K562 (cell line): Measurements from ENCODE around the gene SFT2D2. TPM values are rescaled to one million over a fixed set of nuclear protein-coding genes. Genes with fewer than 3 reads are reported as not detected.

ENCODE experiments used
- ATAC-seq: fragments of 200-7000 bp; cut with Tn5 transposase; 3 replicates; pipeline ENCODE4 v1.9.1; 2020; ENCODE audit warnings: moderate library complexity
- BruUV-seq: library from RNA; stranded (reverse); fragments of 400-500 nt; replicated peaks from 2 replicates; lab custom pipeline; 2021; lab: Mats Ljungman, UMichigan
- CTCF ChIA-PET: fragments of 300-600 bp; formaldehyde crosslinking; extraction: SDS; loops from one replicate; lab custom pipeline; 2021; ENCODE audit warnings: low intra/inter-chr PET ratio; lab: Yijun Ruan, JAX
- POLR2A ChIA-PET: fragments of 300-600, 350-650 bp; sonication (Branson Sonifier 250); formaldehyde crosslinking; extraction: SDS; loops from one replicate; lab custom pipeline; 2021; ENCODE audit warnings: antibody characterized with exemption, inconsistent platforms; lab: Yijun Ruan, JAX
- DNase-seq, 4 experiments: peaks; one replicate each; pipeline versions ENCODE4 v3.0.0 to v3.0.0-alpha.2; 2011 to 2018; ENCODE audit warnings: low spot score in 3 of 4, mixed read lengths in 3 of 4; ENCODE audit errors: extremely low read depth in 1 of 4
- FAIRE-seq: peaks from 2 replicates; lab custom pipeline; 2011; peaks lifted over from hg19 to GRCh38; lab: Jason Lieb, UNC
- H2AFZ ChIP-seq: 2 replicates; pipeline ENCODE4 v1.6.0; 2011; ENCODE audit warnings: low read depth, low read length, control low read depth, inconsistent platforms
- H3K27ac ChIP-seq: fragments of 200-600 bp; 3 replicates; pipeline ENCODE4 v1.8.0; 2011; ENCODE audit warnings: low read depth, mild to moderate bottlenecking, control low read depth, inconsistent platforms, low read length, moderate library complexity, mixed read lengths; ENCODE audit errors: extremely low read depth
- H3K27me3 ChIP-seq, 2 experiments: fragments of 300-600 bp in 1 of 2; 2 replicates in 1 of 2; 3 replicates in 1 of 2; pipeline versions ENCODE4 v1.6.0 to v1.8.0; 2011; ENCODE audit warnings: inconsistent platforms in 2 of 2, low read length in 2 of 2, mild to moderate bottlenecking in 1 of 2, mixed read lengths in 1 of 2, moderate library complexity in 1 of 2; ENCODE audit not compliant: control insufficient read depth in 2 of 2, insufficient read depth in 2 of 2
- H3K36me3 ChIP-seq: fragments of 300-600 bp; 3 replicates; pipeline ENCODE4 v1.8.0; 2011; ENCODE audit warnings: mild to moderate bottlenecking, low read length, inconsistent platforms; ENCODE audit not compliant: control insufficient read depth, insufficient read depth
- H3K4me1 ChIP-seq, 2 experiments: fragments of 200-600 bp in 1 of 2; replicated peaks in 1 of 2; 2 replicates in 1 of 2; 3 replicates in 1 of 2; pipeline versions ENCODE4 v1.5.1 to v1.8.0; 2011; ENCODE audit warnings: inconsistent platforms in 2 of 2, low read length in 2 of 2, mild to moderate bottlenecking in 1 of 2, mixed read lengths in 1 of 2, moderate library complexity in 1 of 2; ENCODE audit not compliant: control insufficient read depth in 2 of 2, insufficient read depth in 2 of 2
- H3K4me2 ChIP-seq: 2 replicates; pipeline ENCODE4 v1.6.1; 2011; ENCODE audit warnings: low read length, control low read depth, inconsistent platforms, mixed read lengths; ENCODE audit not compliant: insufficient read depth
- H3K4me3 ChIP-seq: fragments of 200-600 bp; sonication (generic), shearing (Covaris generic); 2 replicates; pipeline ENCODE4 v1.5.1; 2016; ENCODE audit warnings: control low read depth, inconsistent platforms
- H3K79me2 ChIP-seq: fragments of 200-600 bp; 3 replicates; pipeline ENCODE4 v1.8.0; 2011; ENCODE audit warnings: low read length, inconsistent platforms; ENCODE audit not compliant: control insufficient read depth, insufficient read depth
- H3K9ac ChIP-seq, 2 experiments: 2 replicates each; pipeline versions ENCODE4 v1.6.0 to v1.6.1; 2011; ENCODE audit warnings: low read depth in 2 of 2, low read length in 2 of 2, control low read depth in 1 of 2, inconsistent platforms in 1 of 2, mild to moderate bottlenecking in 1 of 2, mixed read lengths in 1 of 2; ENCODE audit not compliant: insufficient read depth in 1 of 2
- H3K9me1 ChIP-seq: one replicate; pipeline ENCODE4 v1.6.0; 2011; ENCODE audit warnings: inconsistent platforms, mild to moderate bottlenecking, low read length, moderate library complexity; ENCODE audit not compliant: control insufficient read depth, insufficient read depth
- H3K9me3 ChIP-seq: replicated peaks from 2 replicates; pipeline ENCODE4 v1.5.1; 2011; ENCODE audit warnings: low read depth, low read length, inconsistent platforms; ENCODE audit not compliant: control insufficient read depth, insufficient read depth
- H4K20me1 ChIP-seq: replicated peaks from 2 replicates; pipeline ENCODE4 v1.6.1; 2011; ENCODE audit warnings: low read length, inconsistent platforms, mixed read lengths; ENCODE audit not compliant: control insufficient read depth, insufficient read depth
- BRD9 ChIP-seq: fragments of 450-650 bp; IDR thresholded peaks from 2 replicates; pipeline ENCODE4 v1.6.1; 2018; ENCODE audit warnings: low read depth; ENCODE audit not compliant: partially characterized antibody
- CBX1 ChIP-seq: sonication (generic); IDR thresholded peaks from 2 replicates; pipeline ENCODE4 v1.6.1; 2016; ENCODE audit warnings: antibody characterized with exemption, low read depth, mild to moderate bottlenecking
- CEBPG ChIP-seq, 3 experiments: fragments of 200-800 bp in 1 of 3; sonication (Bioruptor generic) in 1 of 3; sonication (generic) in 1 of 3; formaldehyde crosslinking in 1 of 3; IDR thresholded peaks in 2 of 3; conservative IDR thresholded peaks in 1 of 3; 2 replicates each; pipeline versions ENCODE4 v1.6.1 to v1.8.0; 2016 to 2022; ENCODE audit warnings: missing compliant biosample characterization in 2 of 3, missing genetic modification characterization in 2 of 3, mild to moderate bottlenecking in 1 of 3, missing genetic modification reagents in 1 of 3
- FOSL1 ChIP-seq: fragments of 200-800 bp; sonication (Bioruptor generic); conservative IDR thresholded peaks from 2 replicates; pipeline ENCODE4 v1.6.1; 2016; ENCODE audit warnings: missing genetic modification characterization, missing compliant biosample characterization
- HSF4 ChIP-seq: fragments of 250-450 bp; sonication (Bioruptor Pico); IDR thresholded peaks from 2 replicates; pipeline ENCODE4 v2.1.2; 2022; ENCODE audit warnings: mild to moderate bottlenecking, moderate library complexity, borderline replicate concordance
- PURB ChIP-seq: sonication (generic); formaldehyde crosslinking; IDR thresholded peaks from 2 replicates; pipeline ENCODE4 v1.9.0; 2021; ENCODE audit warnings: low read depth, mild to moderate bottlenecking, missing genetic modification reagents
- RBM34 ChIP-seq: fragments of 200-400 bp; formaldehyde crosslinking; IDR thresholded peaks from 2 replicates; pipeline ENCODE4 v1.6.1; 2018; ENCODE audit warnings: low read length, borderline replicate concordance; ENCODE audit not compliant: insufficient read depth
- RFX1 ChIP-seq: fragments of 450-650 bp; IDR thresholded peaks from 2 replicates; pipeline ENCODE4 v1.6.1; 2016; ENCODE audit warnings: mild to moderate bottlenecking, moderate library complexity
- SMARCB1 ChIP-seq: IDR thresholded peaks from 2 replicates; pipeline ENCODE4 v1.6.1; 2011; ENCODE audit warnings: improper control_type of control experiment, low read depth; ENCODE audit not compliant: insufficient read length
- ZNF780A ChIP-seq: fragments of 250-450 bp; sonication (Bioruptor Pico); IDR thresholded peaks from 2 replicates; pipeline ENCODE4 v1.5.0; 2021; ENCODE audit warnings: mild to moderate bottlenecking
- in situ Hi-C: fragments of 300-500 bp; cut with MboI; formaldehyde crosslinking; loops from 4 replicates; pipeline ENCODE4 v1.15.0; 2018; ENCODE audit warnings: inconsistent platforms, mixed read lengths
- intact Hi-C: fragments of 100-400 bp; cut with micrococcal nuclease; formaldehyde crosslinking; loops from 2 replicates; pipeline ENCODE4 v1.14.2; 2022
- polyA plus RNA-seq, 8 experiments: library from polyadenylated mRNA; depleted of rRNA in 4 of 8; stranded (reverse) in 5 of 8; unstranded in 3 of 8; fragments of >200 nt; fragmentation: Nextera tagmentation in 2 of 8; fragmentation: Illumina TruSeq in 1 of 8; extraction: Ambion mirVana in 2 of 8; extraction: Trizol in 1 of 8; gene quantifications; 2 replicates each; pipeline versions ENCODE4 v1.2.1 to v1.2.3, GENCODE V29; 2011 to 2014; ENCODE audit warnings: inconsistent platforms in 1 of 8, missing spikeins in 1 of 8
- total RNA-seq, 7 experiments: library from RNA; depleted of rRNA in 6 of 7; stranded (reverse); fragments of >200 nt in 6 of 7; fragmentation: Illumina TruSeq in 2 of 7; extraction: Trizol in 2 of 7; gene quantifications; 2 replicates each; pipeline versions ENCODE4 v1.2.1 to v1.2.3, GENCODE V29; 2011 to 2021; ENCODE audit warnings: low replicate concordance in 1 of 7
- TF ChIP-seq, protein P1 (sequence below): sonication (generic); formaldehyde crosslinking; IDR thresholded peaks from 2 replicates; pipeline ENCODE4 v1.8.0; 2022; ENCODE audit warnings: missing genetic modification reagents, mild to moderate bottlenecking, borderline replicate concordance
- TF ChIP-seq, protein P2 (sequence below): IDR thresholded peaks from 3 replicates; pipeline ENCODE4 v1.6.1; 2011; ENCODE audit warnings: borderline replicate concordance, mild to moderate bottlenecking; ENCODE audit not compliant: insufficient read length, insufficient read depth

The SFT2D2 gene
- total and polyA plus RNA-seq, 9 of the 15 experiments (the other 6 are each of a cell fraction or from before 2014, with no cell fraction given): 3.4 to 50.1 (median 21.6) TPM

DNA sequence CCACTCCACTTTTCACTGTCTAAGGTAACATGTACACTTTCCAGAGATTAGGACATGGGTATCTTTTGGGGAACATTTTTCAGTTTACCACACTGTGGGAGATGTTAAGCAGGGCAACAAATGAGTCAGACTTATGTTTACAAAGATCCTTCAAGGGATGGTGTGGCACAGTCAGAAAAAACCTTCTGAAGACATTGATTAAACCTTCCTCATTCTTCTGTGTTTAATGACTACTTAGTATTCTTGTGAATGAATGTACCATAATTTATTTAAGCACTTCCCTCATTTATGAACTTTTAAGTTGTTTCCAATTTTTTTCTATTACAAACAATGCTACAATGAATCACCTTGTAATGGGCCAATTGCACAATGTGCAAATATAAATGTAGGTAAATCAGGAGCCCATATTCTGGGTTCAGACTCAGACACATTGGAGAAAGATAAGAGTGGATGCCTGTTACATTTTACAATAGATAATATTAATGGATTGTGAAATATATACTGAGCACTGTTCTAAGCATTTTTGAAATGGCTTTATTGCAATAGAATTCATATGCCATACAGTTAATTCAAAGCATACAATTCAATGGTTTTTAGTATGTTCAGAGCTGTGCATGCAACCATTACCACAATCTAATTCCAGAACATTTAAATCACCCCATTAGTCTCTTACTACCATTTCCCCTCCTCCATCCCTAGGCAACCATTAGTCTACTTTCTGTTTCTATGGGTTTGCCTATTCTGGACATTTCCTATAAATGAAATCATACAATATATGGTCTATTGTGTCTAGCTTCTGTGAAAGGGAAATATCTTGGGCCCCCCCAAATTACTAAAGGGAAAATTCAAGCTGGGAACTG is 1.9 kb upstream of the SFT2D2 start:
- BruUV-seq: no TSS peak
- DNase-seq: no peak
- no peak for ATAC-seq
- intact Hi-C loops (loop anchor here (2.0 to 10.0 kb wide), 3 partner anchors 45 to 129 kb away; partner anchors contain the start of gene TIPRL), in situ Hi-C loops (no loop called here)
- ChIA-PET CTCF (interaction anchor here (0.6 kb wide), 1 partner anchor 26 kb away, joined by 3 read pairs; no protein-coding TSS in a partner anchor), POLR2A (interaction anchor here (1.5 to 1.8 kb wide), 2 partner anchors 18 to 36 kb away, joined by 4 to 6 read pairs; no protein-coding TSS in a partner anchor)
- H4K20me1 ChIP-seq: no peaks in the 10 kb centered on the region; the same call in 1 of the 2 replicates
- FAIRE-seq: no peak
- no peak overlapping the region for H2AFZ ChIP-seq
- H3K4me1 ChIP-seq: peaks cover 25 to 44% of the 10 kb centered on the region in 2 experiments
- no peaks in the 10 kb centered on the region for H3K9me3 ChIP-seq
- H3K27me3 ChIP-seq: no peaks in the 10 kb centered on the region
- peaks cover 14% of the 10 kb centered on the region; the same call in 2 of the 3 replicates for H3K36me3 ChIP-seq
- H3K79me2 ChIP-seq: peaks cover 53% of the 10 kb centered on the region
- no peak overlapping the region for H3K27ac ChIP-seq
- H3K4me3 ChIP-seq: no peak overlapping the region
- no peaks in the 10 kb centered on the region for H3K9me1 ChIP-seq
- H3K9ac ChIP-seq: no peak overlapping the region
- no peak overlapping the region for H3K4me2 ChIP-seq
- TF ChIP-seq, protein P1, sequence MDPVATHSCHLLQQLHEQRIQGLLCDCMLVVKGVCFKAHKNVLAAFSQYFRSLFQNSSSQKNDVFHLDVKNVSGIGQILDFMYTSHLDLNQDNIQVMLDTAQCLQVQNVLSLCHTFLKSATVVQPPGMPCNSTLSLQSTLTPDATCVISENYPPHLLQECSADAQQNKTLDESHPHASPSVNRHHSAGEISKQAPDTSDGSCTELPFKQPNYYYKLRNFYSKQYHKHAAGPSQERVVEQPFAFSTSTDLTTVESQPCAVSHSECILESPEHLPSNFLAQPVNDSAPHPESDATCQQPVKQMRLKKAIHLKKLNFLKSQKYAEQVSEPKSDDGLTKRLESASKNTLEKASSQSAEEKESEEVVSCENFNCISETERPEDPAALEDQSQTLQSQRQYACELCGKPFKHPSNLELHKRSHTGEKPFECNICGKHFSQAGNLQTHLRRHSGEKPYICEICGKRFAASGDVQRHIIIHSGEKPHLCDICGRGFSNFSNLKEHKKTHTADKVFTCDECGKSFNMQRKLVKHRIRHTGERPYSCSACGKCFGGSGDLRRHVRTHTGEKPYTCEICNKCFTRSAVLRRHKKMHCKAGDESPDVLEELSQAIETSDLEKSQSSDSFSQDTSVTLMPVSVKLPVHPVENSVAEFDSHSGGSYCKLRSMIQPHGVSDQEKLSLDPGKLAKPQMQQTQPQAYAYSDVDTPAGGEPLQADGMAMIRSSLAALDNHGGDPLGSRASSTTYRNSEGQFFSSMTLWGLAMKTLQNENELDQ: no peak
- TF ChIP-seq HSF4 (CRISPR knock-in tag) (no peak), SMARCB1 (no peak), PURB (CRISPR knock-in tag) (no peak), CBX1 (no peak), ZNF780A (no peak), RFX1 (no peak), FOSL1 (tag) (0 out of 2 replicates have a peak, but pooled peaks have one; percentile 27), RBM34 (no peak), BRD9 (no peak), CEBPG (CRISPR knock-in tag; IDR thresholded peaks at IDR 0.05) (no peak), CEBPG (tag; conservative IDR thresholded peaks at IDR 0.05 in 1 of 2, IDR thresholded peaks at IDR 0.05 in 1 of 2) (peak; percentile 33 to 37; a peak in 3 of 4 replicates)
- TF ChIP-seq, protein P2, sequence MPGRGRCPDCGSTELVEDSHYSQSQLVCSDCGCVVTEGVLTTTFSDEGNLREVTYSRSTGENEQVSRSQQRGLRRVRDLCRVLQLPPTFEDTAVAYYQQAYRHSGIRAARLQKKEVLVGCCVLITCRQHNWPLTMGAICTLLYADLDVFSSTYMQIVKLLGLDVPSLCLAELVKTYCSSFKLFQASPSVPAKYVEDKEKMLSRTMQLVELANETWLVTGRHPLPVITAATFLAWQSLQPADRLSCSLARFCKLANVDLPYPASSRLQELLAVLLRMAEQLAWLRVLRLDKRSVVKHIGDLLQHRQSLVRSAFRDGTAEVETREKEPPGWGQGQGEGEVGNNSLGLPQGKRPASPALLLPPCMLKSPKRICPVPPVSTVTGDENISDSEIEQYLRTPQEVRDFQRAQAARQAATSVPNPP: no peak
